Dermis lymphatic vessel endothelial cell (primary cell): ENCODE results near the gene PSAPL1. TPM values are rescaled to one million over a fixed set of nuclear protein-coding genes. Genes with fewer than 3 reads are reported as not detected.

Source experiments
- total RNA-seq: library from RNA; depleted of rRNA; stranded (reverse); fragments of >200 nt; gene quantifications from 2 replicates; pipeline ENCODE4 v1.2.1, GENCODE V29; 2014

The PSAPL1 gene
- not detected in 2 replicates for total RNA-seq

GRCh38 chr4:7434766-7435150, at the start of gene PSAPL1:
Gene PSAPL1 (minus strand): TSS chr4:7434930. CDS start chr4:7434879, 51 bp downstream.

Other genes starting within 250 kb of the PSAPL1 start
- gene SORCS2, start 242.4 kb downstream of the PSAPL1 start, total RNA-seq: 0.11 TPM in 1 of 2 replicates, not detected in the other